LNCAP (cell line): ENCODE results near the gene MLLT1.

Experiments
- CTCF ChIP-seq: fragments of 450-650 bp; IDR thresholded peaks from 2 replicates; pipeline ENCODE4 v1.5.1; 2017; ENCODE audit warnings: mild to moderate bottlenecking

The MLLT1 gene

GRCh38 chr19:6172074-6172863 is 107.5 kb downstream of the MLLT1 start:
- TF ChIP-seq CTCF, result no peak

GRCh38 chr19:6167115-6167514 is 112.7 kb downstream of the MLLT1 start:
- no peak for TF ChIP-seq CTCF

- TF ChIP-seq CTCF, result no peak
Measured at GRCh38 chr19:6164906-6165531, 114.8 kb downstream of the MLLT1 start.

- no peak for TF ChIP-seq CTCF
Measured at GRCh38 chr19:6161271-6161850, 118.4 kb downstream of the MLLT1 start.
